HUES64 (cell line): ENCODE data around the gene SLC46A1.

ENCODE experiments used
- H3K27ac ChIP-seq: 2 replicates; pipeline ENCODE4 v1.7.0; 2013; ENCODE audit warnings: low read depth, low read length, inconsistent platforms
- H3K27me3 ChIP-seq: 2 replicates; pipeline ENCODE4 v1.6.1; 2013; ENCODE audit warnings: mild to moderate bottlenecking, low read length; ENCODE audit not compliant: insufficient read depth
- H3K36me3 ChIP-seq: 2 replicates; pipeline ENCODE4 v1.6.1; 2013; ENCODE audit warnings: mild to moderate bottlenecking, low read length; ENCODE audit not compliant: insufficient read depth
- H3K4me1 ChIP-seq: 2 replicates; pipeline ENCODE4 v1.6.1; 2013; ENCODE audit warnings: mild to moderate bottlenecking, low read length, moderate library complexity; ENCODE audit not compliant: insufficient read depth
- H3K4me3 ChIP-seq: 2 replicates; pipeline ENCODE4 v1.5.1; 2013; ENCODE audit warnings: mild to moderate bottlenecking, low read length, moderate library complexity
- H3K9ac ChIP-seq: 2 replicates; pipeline ENCODE4 v1.6.1; 2013; ENCODE audit warnings: mild to moderate bottlenecking, low read depth, low read length
- H3K9me3 ChIP-seq: 2 replicates; pipeline ENCODE4 v1.6.1; 2013; ENCODE audit warnings: low read depth, low read length; ENCODE audit not compliant: insufficient read depth
- WGBS: fragments of 150-250, 120-280 bp; methylation state at CpG from one replicate; pipeline ENCODE4 v1.1.7; 2013; ENCODE audit warnings: missing lambda C conversion rate; 5-methylcytosine and 5-hydroxymethylcytosine counted together

The SLC46A1 gene

GRCh38 chr17:28366605-28367004, 39.4 kb downstream of the SLC46A1 start:
- H3K9me3 ChIP-seq: no peaks in the 10 kb centered on the region
- 96% methylated on average over 1 of the region's 1 CpG for WGBS
- H3K4me1 ChIP-seq: peaks cover 14% of the 10 kb centered on the region
- H3K36me3 ChIP-seq: peaks cover 21% of the 10 kb centered on the region
- H3K27ac ChIP-seq: no peak overlapping the region
- H3K4me3 ChIP-seq: no peak overlapping the region
- no peak overlapping the region for H3K9ac ChIP-seq
- peaks cover under 1% of the 10 kb centered on the region for H3K27me3 ChIP-seq

- no peak overlapping the region for H3K4me3 ChIP-seq
- H3K9me3 ChIP-seq: no peaks in the 10 kb centered on the region
- no peaks in the 10 kb centered on the region for H3K27me3 ChIP-seq
- no peak overlapping the region for H3K27ac ChIP-seq
- WGBS: 96% methylated on average over 3 of the region's 3 CpGs
- H3K4me1 ChIP-seq: peaks cover 8% of the 10 kb centered on the region
- H3K9ac ChIP-seq: no peak overlapping the region
- H3K36me3 ChIP-seq: peaks cover 32% of the 10 kb centered on the region
These were observed 40.5 kb downstream of the SLC46A1 start for GRCh38 chr17:28365487-28365886.

GRCh38 chr17:28364665-28365363, 41.2 kb downstream of the SLC46A1 start, which contains the start of gene SEBOX:
TSS of gene SEBOX (minus strand) at chr17:28365199. CDS start at chr17:28365151, 48 bp downstream.
- Histone ChIP-seq H3K4me1 (peaks cover 2% of the 10 kb centered on the region; the same call in 1 of the 2 replicates), H3K4me3 (no peak within 1 kb of the TSS), H3K27ac (no peak within 1 kb of the TSS), H3K27me3 (no peaks in the 10 kb centered on the region), H3K9me3 (no peaks in the 10 kb centered on the region), H3K36me3 (peaks cover 39% of the 10 kb centered on the region), H3K9ac (no peak within 1 kb of the TSS)
- whole genome bisulfite sequencing: 90% methylated on average over 13 of the region's 13 CpGs

GRCh38 chr17:28363776-28364650, 42.0 kb downstream of the SLC46A1 start:
- Histone ChIP-seq H3K27ac (no peak overlapping the region), H3K36me3 (peaks cover 45% of the 10 kb centered on the region)

GRCh38 chr17:28363186-28363585, 42.8 kb downstream of the SLC46A1 start:
- WGBS: 92% methylated on average over 5 of the region's 5 CpGs
- peaks cover 47% of the 10 kb centered on the region for H3K36me3 ChIP-seq

More at GRCh38 chr17:28363776-28364650, 42.0 kb downstream of the SLC46A1 start:
- Histone ChIP-seq H3K27me3 (no peaks in the 10 kb centered on the region), H3K4me1 (no peaks in the 10 kb centered on the region), H3K9ac (no peak overlapping the region), H3K4me3 (no peak overlapping the region), H3K9me3 (no peaks in the 10 kb centered on the region)
- 94% methylated on average over 8 of the region's 8 CpGs for WGBS

DNA sequence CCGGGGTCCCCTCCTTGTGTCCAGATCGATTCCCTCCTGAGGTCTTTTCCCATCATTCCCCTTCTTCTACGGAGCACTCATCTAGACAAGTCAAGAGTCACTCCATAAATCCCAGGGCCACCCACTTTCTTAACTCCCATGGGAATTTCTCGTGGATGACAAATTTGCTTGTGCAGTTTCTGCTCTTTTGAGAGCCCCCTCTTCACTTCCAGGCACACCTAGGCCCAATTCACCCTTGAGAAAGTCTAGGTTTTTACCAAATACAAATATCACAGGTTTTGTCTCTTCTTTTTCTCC, 48.2 kb downstream of the SLC46A1 start:
- Histone ChIP-seq H3K36me3 (peaks cover 61% of the 10 kb centered on the region), H3K27ac (peak overlapping the region; percentile 86), H3K27me3 (no peaks in the 10 kb centered on the region), H3K9ac (peak overlapping the region; percentile 94), H3K9me3 (no peaks in the 10 kb centered on the region), H3K4me1 (peaks cover 5% of the 10 kb centered on the region; the same call in 1 of the 2 replicates), H3K4me3 (peak overlapping the region; percentile 94)
- 9% methylated on average over 4 of the region's 4 CpGs for whole genome bisulfite sequencing

More at GRCh38 chr17:28363186-28363585, 42.8 kb downstream of the SLC46A1 start:
- Histone ChIP-seq H3K9ac (no peak overlapping the region), H3K4me3 (no peak overlapping the region), H3K27me3 (no peaks in the 10 kb centered on the region), H3K4me1 (no peaks in the 10 kb centered on the region; the same call in 1 of the 2 replicates), H3K27ac (no peak overlapping the region), H3K9me3 (no peaks in the 10 kb centered on the region)

DNA sequence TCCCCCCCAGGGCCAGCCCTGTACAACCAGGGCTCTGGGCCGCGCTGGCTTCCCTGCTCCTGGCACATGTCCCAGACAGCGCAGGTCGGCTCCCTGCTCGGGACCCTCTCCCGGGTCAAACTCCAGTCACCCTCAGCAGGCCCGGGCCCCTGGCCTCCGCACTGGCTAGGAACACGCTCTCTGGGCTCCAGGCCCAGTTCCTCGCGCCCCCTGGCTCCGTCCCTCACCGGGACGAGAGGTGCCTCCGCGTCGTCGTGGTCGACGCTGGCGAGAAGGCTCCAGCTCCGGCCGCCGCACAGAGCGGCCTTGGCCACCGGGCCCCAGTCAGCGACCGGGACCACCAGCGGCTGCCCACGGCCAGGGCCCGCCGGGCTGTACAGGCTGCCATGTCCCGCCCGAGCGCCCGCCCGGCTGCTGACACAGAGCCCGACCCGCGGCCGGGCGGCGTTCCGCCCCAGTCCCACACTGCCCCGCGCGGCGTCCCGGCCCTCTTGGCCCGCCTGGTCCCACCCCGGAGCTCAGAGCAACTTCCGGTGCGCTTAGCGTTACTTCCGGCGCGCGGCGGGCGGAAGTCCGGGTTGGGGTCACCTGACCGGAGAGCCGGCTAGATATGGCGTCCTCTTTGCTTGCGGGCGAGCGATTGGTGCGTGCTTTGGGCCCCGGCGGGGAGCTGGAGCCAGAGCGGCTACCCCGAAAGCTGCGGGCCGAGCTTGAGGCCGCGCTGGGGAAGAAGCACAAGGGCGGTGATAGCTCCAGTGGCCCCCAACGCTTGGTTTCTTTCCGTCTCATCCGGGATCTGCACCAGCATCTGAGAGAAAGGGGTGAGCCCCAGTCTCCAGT, 48.7 kb downstream of the SLC46A1 start, which contains the start of gene POLDIP2:
Gene POLDIP2, minus strand, starts transcription at position 467 of the 840 bp plus-strand sequence. Its CDS starts 79 bp downstream, at position 388.
- WGBS: under 1% methylated on average over 80 of the region's 80 CpGs
- peaks cover 61% of the 10 kb centered on the region for H3K36me3 ChIP-seq
- H3K27ac ChIP-seq: peak within 1 kb of the TSS; percentile 86
- peaks cover 5% of the 10 kb centered on the region; the same call in 1 of the 2 replicates for H3K4me1 ChIP-seq
- H3K9ac ChIP-seq: peak within 1 kb of the TSS; percentile 94
- peak within 1 kb of the TSS; percentile 94 for H3K4me3 ChIP-seq
- H3K9me3 ChIP-seq: no peaks in the 10 kb centered on the region
- no peaks in the 10 kb centered on the region for H3K27me3 ChIP-seq

DNA sequence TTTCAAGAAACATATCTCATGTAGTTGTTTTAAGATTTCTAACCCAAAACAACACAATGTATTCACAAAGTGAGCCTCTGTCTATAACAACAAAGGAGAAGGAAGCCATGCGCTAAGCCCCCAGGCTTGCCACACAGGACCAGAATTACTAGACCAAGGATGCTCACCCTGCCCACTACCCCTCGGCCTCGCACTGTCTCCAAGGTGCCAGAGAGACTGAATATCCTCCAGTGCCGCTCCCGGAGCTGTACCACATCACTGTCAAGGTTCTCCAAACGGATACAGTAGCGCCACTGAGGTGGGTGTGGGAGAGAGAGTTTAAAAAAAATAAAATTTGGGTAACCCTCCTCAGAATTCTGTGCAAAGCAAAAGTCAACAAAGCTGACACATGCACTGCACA, 55.7 kb downstream of the SLC46A1 start:
- no peak overlapping the region for H3K9ac ChIP-seq
- peaks cover 2% of the 10 kb centered on the region; the same call in 1 of the 2 replicates for H3K4me1 ChIP-seq
- no peak overlapping the region for H3K4me3 ChIP-seq
- H3K27me3 ChIP-seq: no peaks in the 10 kb centered on the region
- H3K27ac ChIP-seq: no peak overlapping the region
- WGBS: 97% methylated on average over 7 of the region's 7 CpGs
- H3K9me3 ChIP-seq: no peaks in the 10 kb centered on the region
- H3K36me3 ChIP-seq: peaks cover 95% of the 10 kb centered on the region

DNA sequence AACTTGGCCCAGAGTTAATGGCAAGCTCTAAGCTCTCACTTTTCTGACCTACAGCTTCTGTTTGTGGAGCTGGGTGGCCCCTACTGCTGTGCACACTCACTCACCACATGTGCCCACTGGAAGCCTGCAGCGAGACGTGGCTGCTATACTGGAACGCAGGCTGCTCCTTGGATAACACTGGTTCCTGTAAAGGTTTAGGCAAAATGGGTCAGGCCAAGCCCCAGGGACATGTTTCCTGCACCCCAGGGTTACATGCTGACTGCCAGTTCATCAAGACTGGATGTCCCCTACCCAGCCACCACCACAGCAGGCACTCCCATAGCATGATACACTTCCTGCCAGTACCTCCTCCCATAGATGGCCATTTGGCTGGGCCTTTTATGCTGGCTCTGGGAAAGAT, 57.0 kb downstream of the SLC46A1 start:
- WGBS: 73% methylated on average over 3 of the region's 3 CpGs
- Histone ChIP-seq H3K9me3 (no peaks in the 10 kb centered on the region), H3K4me3 (no peak overlapping the region), H3K27ac (no peak overlapping the region), H3K4me1 (peaks cover 2% of the 10 kb centered on the region; the same call in 1 of the 2 replicates), H3K27me3 (no peaks in the 10 kb centered on the region), H3K36me3 (peaks cover 95% of the 10 kb centered on the region), H3K9ac (no peak overlapping the region)

- peak overlapping the region; percentile 62; the same call in 1 of the 2 replicates for H3K27ac ChIP-seq
- peaks cover 96% of the 10 kb centered on the region for H3K36me3 ChIP-seq
- no peaks in the 10 kb centered on the region for H3K9me3 ChIP-seq
- H3K4me1 ChIP-seq: peaks cover 2% of the 10 kb centered on the region; the same call in 1 of the 2 replicates
- WGBS: 88% methylated on average over 8 of the region's 8 CpGs
- no peaks in the 10 kb centered on the region for H3K27me3 ChIP-seq
- H3K4me3 ChIP-seq: no peak overlapping the region
- no peak overlapping the region for H3K9ac ChIP-seq
These were observed 58.6 kb downstream of the SLC46A1 start for GRCh38 chr17:28347261-28347891.
